Measurements from ENCODE around the gene MOB3A.

DNA sequence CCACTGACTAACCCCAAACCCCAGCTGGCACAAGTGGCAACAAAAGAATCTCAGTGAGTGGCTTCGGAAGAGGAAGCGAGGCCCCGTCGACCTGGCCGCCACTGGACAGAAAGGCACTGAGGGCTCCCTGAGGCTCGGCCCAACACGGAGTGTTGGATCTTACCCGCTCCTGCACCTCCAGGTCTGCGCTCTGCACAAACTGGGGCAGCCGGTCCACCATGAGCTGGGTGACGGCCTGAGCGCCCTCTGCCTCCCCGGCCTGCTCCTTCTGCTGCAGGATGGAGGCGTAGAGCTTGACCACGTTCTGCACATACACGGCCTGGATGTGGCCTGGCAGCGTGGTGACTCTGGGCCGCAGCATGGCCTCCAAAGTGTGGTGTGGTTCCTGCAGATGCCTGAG lies 22.3 kb upstream of the MOB3A start:
- TF ChIP-seq YBX1 (IDR thresholded peaks at IDR 0.05) (no peak), HEY1 (CRISPR knock-in tag; IDR thresholded peaks at IDR 0.05; ENCODE audit: borderline replicate concordance) (no peak)

Data from K562 (cell line).